GM19025 (cell line): ENCODE data around the gene PCDHB15.
"Not testable (repeated sequence)": the region's sequence is repeated elsewhere in the genome, so short reads cannot be mapped to it uniquely, and the experiment has no call there.

Source experiments
- ATAC-seq: cut with Tn5 transposase; IDR thresholded peaks from one replicate; pipeline ENCODE4 v1.9.1; 2021; ENCODE audit warnings: mild to moderate bottlenecking, low read depth, moderate library complexity; ENCODE audit not compliant: unreplicated experiment

The PCDHB15 gene

DNA sequence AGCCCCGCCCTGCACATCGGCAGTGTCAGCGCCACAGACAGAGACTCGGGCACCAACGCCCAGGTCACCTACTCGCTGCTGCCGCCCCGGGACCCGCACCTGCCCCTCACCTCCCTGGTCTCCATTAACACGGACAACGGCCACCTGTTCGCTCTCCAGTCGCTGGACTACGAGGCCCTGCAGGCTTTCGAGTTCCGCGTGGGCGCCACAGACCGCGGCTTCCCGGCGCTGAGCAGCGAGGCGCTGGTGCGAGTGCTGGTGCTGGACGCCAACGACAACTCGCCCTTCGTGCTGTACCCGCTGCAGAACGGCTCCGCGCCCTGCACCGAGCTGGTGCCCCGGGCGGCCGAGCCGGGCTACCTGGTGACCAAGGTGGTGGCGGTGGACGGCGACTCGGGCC is 1.8 kb downstream of the PCDHB15 start:
- ATAC-seq: not testable (repeated sequence)

DNA sequence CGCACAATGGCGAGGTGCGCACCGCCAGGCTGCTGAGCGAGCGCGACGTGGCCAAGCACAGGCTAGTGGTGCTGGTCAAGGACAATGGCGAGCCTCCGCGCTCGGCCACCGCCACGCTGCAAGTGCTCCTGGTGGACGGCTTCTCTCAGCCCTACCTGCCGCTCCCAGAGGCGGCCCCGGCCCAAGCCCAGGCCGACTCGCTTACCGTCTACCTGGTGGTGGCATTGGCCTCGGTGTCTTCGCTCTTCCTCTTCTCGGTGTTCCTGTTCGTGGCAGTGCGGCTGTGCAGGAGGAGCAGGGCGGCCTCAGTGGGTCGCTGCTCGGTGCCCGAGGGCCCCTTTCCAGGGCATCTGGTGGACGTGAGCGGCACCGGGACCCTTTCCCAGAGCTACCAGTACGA is 2.2 kb downstream of the PCDHB15 start:
- not testable (repeated sequence) for ATAC-seq

DNA sequence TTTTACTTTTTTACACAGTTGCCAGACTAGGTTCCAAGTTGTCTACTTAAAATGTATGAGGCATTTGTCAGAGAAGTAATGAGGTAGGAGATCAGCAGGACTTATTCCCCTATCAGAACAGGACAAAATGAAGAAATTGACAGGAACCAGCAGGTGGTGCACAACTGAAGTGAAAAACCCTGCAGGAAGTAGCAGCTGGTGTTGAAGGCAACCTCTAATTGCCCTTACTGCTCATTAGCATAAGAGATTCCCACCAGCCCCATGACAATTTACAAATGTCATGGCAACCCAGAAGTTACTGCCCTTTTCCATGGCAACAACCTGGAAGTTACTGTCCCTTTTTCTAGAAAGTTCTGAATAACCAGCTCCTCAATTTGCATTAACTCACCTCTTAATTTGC is 5.4 kb downstream of the PCDHB15 start:
- ATAC-seq: no peak

DNA sequence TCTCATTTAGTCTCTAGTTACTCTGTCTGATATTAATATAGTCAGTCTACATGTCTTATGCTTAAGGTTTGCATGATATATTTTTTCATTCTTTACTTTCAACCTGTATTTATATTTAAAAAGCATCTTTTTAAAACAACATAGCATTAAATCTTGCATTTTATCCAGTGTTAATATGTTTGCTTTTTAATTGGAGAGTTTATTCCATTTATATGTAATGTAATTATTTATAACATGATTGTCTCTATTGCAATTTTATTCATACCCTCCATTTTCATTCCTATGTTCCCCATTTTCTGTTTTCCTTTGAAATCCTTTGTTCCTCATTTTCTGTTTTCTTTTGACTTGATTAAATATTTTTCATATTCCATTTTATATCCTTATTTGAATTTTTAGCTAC is 13.3 kb downstream of the PCDHB15 start:
- no peak for ATAC-seq

DNA sequence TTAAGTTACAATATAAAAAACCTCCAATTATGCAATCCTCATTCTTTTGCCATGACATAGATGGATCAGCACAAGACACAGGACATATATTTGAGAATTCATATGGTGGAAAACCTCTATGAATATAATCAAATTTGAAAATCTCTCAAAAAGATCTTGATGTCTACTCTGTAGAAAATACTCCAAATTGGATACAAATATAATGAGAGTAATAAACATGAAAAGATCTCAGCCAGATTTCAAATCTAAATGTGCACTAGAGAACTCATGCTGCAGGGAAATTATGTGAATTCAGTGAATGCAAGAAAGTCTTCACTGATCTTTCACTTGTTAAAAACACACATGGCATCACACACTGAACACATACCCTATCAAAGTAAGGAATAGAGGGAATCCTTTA is 13.8 kb downstream of the PCDHB15 start:
- no peak for ATAC-seq

DNA sequence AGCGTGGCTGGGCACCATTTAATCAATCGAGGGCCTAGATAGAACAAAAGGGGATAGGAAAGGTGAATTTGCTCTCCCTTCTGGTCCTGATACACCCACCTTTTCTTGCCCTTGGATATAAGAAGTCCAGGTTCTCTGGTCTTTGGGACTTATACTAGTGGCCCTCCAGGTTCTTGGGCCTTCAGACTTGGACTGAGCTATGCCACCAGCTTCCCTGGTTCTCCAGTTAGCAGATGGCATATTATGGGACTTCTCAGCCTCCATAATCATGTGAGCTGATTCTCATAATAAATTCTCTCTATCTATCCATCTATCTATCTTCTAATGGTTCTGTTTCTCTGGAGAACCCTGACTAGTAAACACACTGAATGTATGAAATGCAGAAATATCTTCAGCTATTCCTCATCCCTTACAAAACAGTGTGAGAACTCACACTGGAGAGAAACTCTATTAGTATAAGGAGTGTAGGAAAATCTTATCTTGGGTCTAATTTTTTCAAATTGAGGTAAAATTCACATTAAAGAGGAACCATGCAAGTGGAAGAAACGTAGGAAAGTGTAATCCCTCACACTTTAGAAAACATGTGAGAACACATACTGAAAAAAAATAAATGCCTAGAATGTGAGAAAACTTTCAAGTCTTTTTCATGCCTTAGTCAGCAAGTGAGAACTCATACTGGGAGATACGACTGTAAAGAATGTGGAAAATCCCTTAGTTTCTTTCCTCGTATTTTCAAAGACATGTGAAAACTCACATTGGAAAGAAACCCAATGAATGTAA is 15.5 kb downstream of the PCDHB15 start:
- no peak for ATAC-seq

DNA sequence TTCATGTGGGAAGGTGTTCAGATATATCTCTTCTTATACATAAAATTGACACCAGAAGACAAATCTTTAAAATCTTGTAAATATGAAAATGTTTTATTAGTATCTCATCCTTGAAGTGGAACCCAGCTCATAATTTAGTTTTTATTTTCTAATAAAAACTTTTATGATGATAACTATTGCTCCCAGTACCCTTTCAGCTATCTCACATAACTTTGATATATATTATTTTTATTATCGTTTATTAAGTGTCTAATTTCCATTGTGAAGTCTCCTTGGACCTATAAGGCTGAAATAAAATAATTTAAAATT is 16.0 kb downstream of the PCDHB15 start:
- no peak for ATAC-seq

DNA sequence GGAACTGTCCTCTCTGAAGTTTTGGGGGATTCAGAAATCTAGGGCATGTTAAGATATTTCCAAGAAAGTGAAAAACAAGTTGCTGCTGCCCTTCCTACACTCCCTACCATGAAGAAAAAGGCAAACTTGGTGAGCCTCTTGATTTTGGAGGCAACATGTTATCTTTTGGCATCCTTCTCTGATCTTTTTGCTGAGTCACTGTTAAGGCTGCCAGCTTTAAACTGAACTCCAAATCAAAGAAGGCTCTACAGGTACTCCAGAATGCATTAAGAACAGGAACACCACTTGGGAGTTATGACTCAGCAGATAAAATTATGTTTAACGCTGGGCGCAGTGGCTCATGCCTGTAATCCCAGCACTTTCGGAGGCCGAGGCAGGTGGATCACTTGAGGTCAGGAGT is 24.0 kb downstream of the PCDHB15 start:
- no peak for ATAC-seq

DNA sequence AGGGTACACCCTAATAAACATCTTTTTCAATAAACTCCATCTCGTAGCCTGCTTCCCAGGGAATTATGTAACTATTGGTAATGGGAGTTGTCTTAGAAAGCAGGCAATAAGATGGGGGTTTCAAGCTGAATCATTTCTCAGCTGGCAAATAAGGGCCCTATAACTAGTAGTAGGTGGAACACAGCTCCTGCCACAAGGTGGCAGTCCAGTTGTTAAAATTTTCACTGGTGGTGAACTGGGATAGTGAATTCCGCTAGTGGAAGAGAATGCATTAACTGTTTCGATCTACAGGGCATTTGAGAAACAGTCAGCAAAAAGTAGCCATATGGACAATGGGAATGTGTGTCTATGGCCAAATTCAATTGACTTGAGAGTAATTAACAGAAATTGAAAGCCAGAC is 27.7 kb downstream of the PCDHB15 start:
- no peak for ATAC-seq

DNA sequence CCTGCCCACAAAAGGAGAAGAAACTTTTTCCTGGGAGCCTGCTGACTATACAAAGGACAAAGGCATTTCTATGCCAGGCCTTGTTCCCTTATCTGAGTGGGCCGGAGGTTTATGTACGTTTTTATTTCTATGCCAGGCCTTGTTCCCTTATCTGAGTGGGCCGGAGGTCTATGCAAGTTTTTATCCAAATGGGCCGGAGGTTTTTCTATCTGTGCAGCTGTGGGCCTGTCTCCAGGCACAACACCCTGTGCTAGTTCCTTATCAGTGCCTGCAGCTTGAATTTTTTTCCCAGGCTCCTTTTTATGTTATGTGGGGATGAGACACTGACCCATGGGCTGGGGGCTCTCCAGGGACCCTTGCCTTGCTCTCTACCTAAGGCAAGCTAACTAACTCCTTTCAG is 53.2 kb downstream of the PCDHB15 start:
- no peak for ATAC-seq
